PC-9 (cell line): ENCODE measurements around the gene SYT2. TPM values are rescaled to one million over a fixed set of nuclear protein-coding genes. Genes with fewer than 3 reads are reported as not detected.
"Not testable (repeated sequence)": the region's sequence is repeated elsewhere in the genome, so short reads cannot be mapped to it uniquely, and the experiment has no call there.

Source experiments
- BruUV-seq: library from RNA; stranded (reverse); fragments of 400-500 nt; replicated peaks from 2 replicates; lab custom pipeline; 2021; lab: Mats Ljungman, UMichigan
- CTCF ChIA-PET: fragments of 300-600 bp; sonication (Branson Sonifier 250); formaldehyde crosslinking; loops from one replicate; lab custom pipeline; 2022; ENCODE audit warnings: antibody characterized with exemption; lab: Charles Lee
- POLR2A ChIA-PET: fragments of 300-600 bp; sonication (Branson Sonifier 250); formaldehyde crosslinking; loops from one replicate; lab custom pipeline; 2022; ENCODE audit warnings: antibody characterized with exemption; ENCODE audit not compliant: unreplicated experiment; lab: Charles Lee
- DNase-seq, 2 experiments: peaks; one replicate each; pipeline versions ENCODE4 v3.0.0 to v3.0.0-alpha.2; 2015 to 2022; ENCODE audit warnings: mixed read lengths in 1 of 2
- H2AFZ ChIP-seq: fragments of 200-600 bp; sonication (generic); 2 replicates; pipeline ENCODE4 v1.8.1; 2017; ENCODE audit warnings: antibody characterized with exemption
- H3F3A ChIP-seq: fragments of 200-600 bp; sonication (generic); 2 replicates; pipeline ENCODE4 v1.8.1; 2017; ENCODE audit warnings: antibody characterized with exemption, mild to moderate bottlenecking, low read depth; ENCODE audit not compliant: insufficient read depth
- H3K27ac ChIP-seq: fragments of 200-600 bp; sonication (generic); 2 replicates; pipeline ENCODE4 v1.6.1; 2016; ENCODE audit warnings: mixed run types
- H3K27me3 ChIP-seq: fragments of 200-600 bp; sonication (generic); 2 replicates; pipeline ENCODE4 v1.6.1; 2016; ENCODE audit warnings: low read depth, mixed run types; ENCODE audit not compliant: insufficient read depth
- H3K36me3 ChIP-seq: fragments of 200-600 bp; sonication (generic); 2 replicates; pipeline ENCODE4 v1.6.1; 2016; ENCODE audit warnings: low read depth, mixed run types
- H3K4me1 ChIP-seq: fragments of 200-600 bp; sonication (generic); replicated peaks from 2 replicates; pipeline ENCODE4 v1.6.1; 2016; ENCODE audit warnings: mixed run types; ENCODE audit not compliant: insufficient read depth
- H3K4me2 ChIP-seq: fragments of 200-600 bp; sonication (generic); 2 replicates; pipeline ENCODE4 v1.6.1; 2017; ENCODE audit warnings: mixed run types
- H3K4me3 ChIP-seq: fragments of 200-600 bp; sonication (generic); 2 replicates; pipeline ENCODE4 v1.6.1; 2016; ENCODE audit warnings: mixed run types
- H3K79me2 ChIP-seq: fragments of 200-600 bp; sonication (generic); 2 replicates; pipeline ENCODE4 v1.6.1; 2017; ENCODE audit warnings: low read depth, mixed run types
- H3K9me2 ChIP-seq: fragments of 200-600 bp; sonication (generic); 2 replicates; pipeline ENCODE4 v1.8.1; 2017; ENCODE audit warnings: mild to moderate bottlenecking; ENCODE audit not compliant: insufficient read depth
- H3K9me3 ChIP-seq: fragments of 200-600 bp; sonication (generic); 2 replicates; pipeline ENCODE4 v1.8.1; 2016; ENCODE audit warnings: low read depth; ENCODE audit not compliant: insufficient read depth
- H4K20me1 ChIP-seq: fragments of 200-600 bp; sonication (generic); 2 replicates; pipeline ENCODE4 v1.8.1; 2017; ENCODE audit not compliant: insufficient read depth
- CTCF ChIP-seq: fragments of 200-600 bp; sonication (generic); conservative IDR thresholded peaks from 2 replicates; pipeline ENCODE4 v1.6.1; 2017; ENCODE audit warnings: mixed run types, antibody characterized with exemption, mild to moderate bottlenecking, moderate library complexity
- EZH2 ChIP-seq: fragments of 200-600 bp; sonication (generic); IDR thresholded peaks from 2 replicates; pipeline ENCODE4 v1.8.0; 2017; ENCODE audit warnings: antibody characterized with exemption, low read depth
- intact Hi-C: fragments of 100-400 bp; cut with micrococcal nuclease; formaldehyde crosslinking; loops from one replicate; pipeline ENCODE4 v1.10.0; 2022; ENCODE audit not compliant: unreplicated experiment
- total RNA-seq: library from RNA; stranded (reverse); gene quantifications from 2 replicates; pipeline ENCODE4 v1.2.3, GENCODE V29; 2021

Gene SYT2
- total RNA-seq, 1 experiment from 2014 or later = 0.07 TPM

- Histone ChIP-seq H4K20me1 (no peaks in the 10 kb centered on the region), H2AFZ (no peak overlapping the region), H3K4me2 (no peak overlapping the region), H3K27ac (no peak overlapping the region), H3K79me2 (no peaks in the 10 kb centered on the region), H3K4me1 (no peaks in the 10 kb centered on the region), H3K4me3 (no peak overlapping the region), H3K9me2 (no peaks in the 10 kb centered on the region), H3K9me3 (no peaks in the 10 kb centered on the region), H3K36me3 (0 out of 2 replicates have a peak, but pooled peaks cover 5% of the 10 kb centered on the region), H3K27me3 (no peaks in the 10 kb centered on the region), H3F3A (0 out of 2 replicates have a peak, but pooled peaks cover 3% of the 10 kb centered on the region)
- no peak for TF ChIP-seq CTCF
- no peak for TF ChIP-seq EZH2
- CTCF ChIA-PET = no interaction called here
- no peak for DNase-seq
- POLR2A ChIA-PET = no interaction called here
- BruUV-seq = no TSS peak
- intact Hi-C loops = no loop called here
Measured at GRCh38 chr1:202561240-202561639, 149.0 kb downstream of the SYT2 start.

- POLR2A ChIA-PET, CTCF ChIA-PET, H3K9me3 ChIP-seq, H3K4me3 ChIP-seq, H3K79me2 ChIP-seq, H3K36me3 ChIP-seq, H3K4me1 ChIP-seq, H3K4me2 ChIP-seq, DNase-seq, BruUV-seq, H4K20me1 ChIP-seq, H2AFZ ChIP-seq, H3K27ac ChIP-seq, H3K27me3 ChIP-seq, intact Hi-C loops, H3K9me2 ChIP-seq, H3F3A ChIP-seq: not testable (repeated sequence)
Measured at GRCh38 chr1:202557662-202558061, 152.6 kb downstream of the SYT2 start.

- BruUV-seq, H3K4me1 ChIP-seq, H3K27me3 ChIP-seq, H3K4me3 ChIP-seq, intact Hi-C loops, POLR2A ChIA-PET, H3K9me3 ChIP-seq, CTCF ChIA-PET, H4K20me1 ChIP-seq, DNase-seq, H3K79me2 ChIP-seq, H3K36me3 ChIP-seq, H3F3A ChIP-seq, H3K9me2 ChIP-seq, H3K27ac ChIP-seq, H2AFZ ChIP-seq, H3K4me2 ChIP-seq: not testable (repeated sequence)
Measured at GRCh38 chr1:202556037-202556436, 154.2 kb downstream of the SYT2 start.

- H3K36me3 ChIP-seq, DNase-seq, H3K27ac ChIP-seq, H3K79me2 ChIP-seq, H3K4me2 ChIP-seq, H4K20me1 ChIP-seq, H3K27me3 ChIP-seq, CTCF ChIA-PET, H3F3A ChIP-seq, H3K9me2 ChIP-seq, H3K9me3 ChIP-seq, H3K4me1 ChIP-seq, H3K4me3 ChIP-seq, BruUV-seq, intact Hi-C loops, H2AFZ ChIP-seq: not testable (repeated sequence)
- POLR2A ChIA-PET = interaction anchor here (0.5 kb wide), 1 partner anchor 282 kb away, joined by 3 read pairs; no protein-coding TSS in a partner anchor
Measured at GRCh38 chr1:202554619-202555018, 155.6 kb downstream of the SYT2 start.
